ENCODE measurements around the gene VWF. TPM values are rescaled to one million over a fixed set of nuclear protein-coding genes. Genes with fewer than 3 reads are reported as not detected.

VWF gene
- total RNA-seq, 4 donors from 2014 or later, result 163 to 367 (median 253) TPM

- H3K4me1 ChIP-seq, result no peaks in the 10 kb centered on the region
- H3K27ac ChIP-seq (replicated peaks in 1 of 4), result no peak overlapping the region
- 97% methylated on average over 8 of the region's 8 CpGs for WGBS
- no peaks in the 10 kb centered on the region for H3K27me3 ChIP-seq
- H3K36me3 ChIP-seq, result peaks cover 0 to 84% (median 1%) of the 10 kb centered on the region in 4 donors
- no peak for DNase-seq (ENCODE audit: extremely low spot score)
- H3K9me3 ChIP-seq, result no peaks in the 10 kb centered on the region
- no peak overlapping the region for H3K4me3 ChIP-seq
- TF ChIP-seq POLR2AphosphoS5 (IDR thresholded peaks at IDR 0.05), result no peak
- no peak for TF ChIP-seq POLR2A (IDR thresholded peaks at IDR 0.05; ENCODE audit: low read depth)
- TF ChIP-seq CTCF (IDR thresholded peaks at IDR 0.05), result no peak
- no peak for TF ChIP-seq EP300 (IDR thresholded peaks at IDR 0.05)
- intact Hi-C loops (cut with DNase I), result no loop called here
Observed at GRCh38 chr12:6032726-6033125, 91.7 kb downstream of the VWF start.

GRCh38 chr12:6031001-6031400, 93.5 kb downstream of the VWF start:
- H3K27me3 ChIP-seq, result no peaks in the 10 kb centered on the region
- no peak overlapping the region for H3K27ac ChIP-seq (replicated peaks in 1 of 4)
- no peak for TF ChIP-seq CTCF (IDR thresholded peaks at IDR 0.05)
- peak in 1 of 2 donors; percentile 15 for TF ChIP-seq POLR2AphosphoS5 (IDR thresholded peaks at IDR 0.05)
- DNase-seq (ENCODE audit: extremely low spot score), result no peak
- intact Hi-C loops (cut with DNase I), result no loop called here
- H3K4me3 ChIP-seq, result no peak overlapping the region
- peaks cover 0 to 5% (median 2%) of the 10 kb centered on the region in 4 donors for H3K9me3 ChIP-seq
- WGBS, result 76% methylated on average over 8 of the region's 8 CpGs
- peaks cover 0 to 87% (median 1%) of the 10 kb centered on the region in 4 donors for H3K36me3 ChIP-seq
- no peaks in the 10 kb centered on the region for H3K4me1 ChIP-seq

GRCh38 chr12:6030081-6030480, 94.4 kb downstream of the VWF start:
- TF ChIP-seq POLR2A (IDR thresholded peaks at IDR 0.05; ENCODE audit: low read depth), result no peak
- TF ChIP-seq CTCF (IDR thresholded peaks at IDR 0.05), result no peak
- no peak for TF ChIP-seq POLR2AphosphoS5 (IDR thresholded peaks at IDR 0.05)
- TF ChIP-seq EP300 (IDR thresholded peaks at IDR 0.05), result no peak
- intact Hi-C loops (cut with DNase I), result no loop called here
- H3K27ac ChIP-seq (replicated peaks in 1 of 4), result no peak overlapping the region
- peaks cover 0 to 5% (median 2%) of the 10 kb centered on the region in 4 donors for H3K9me3 ChIP-seq
- peaks cover 0 to 82% (median 1%) of the 10 kb centered on the region in 4 donors for H3K36me3 ChIP-seq
- DNase-seq (ENCODE audit: extremely low spot score), result no peak
- WGBS, result 77% methylated on average over 3 of the region's 3 CpGs
- no peak overlapping the region for H3K4me3 ChIP-seq
- no peaks in the 10 kb centered on the region for H3K27me3 ChIP-seq
- no peaks in the 10 kb centered on the region for H3K4me1 ChIP-seq

- WGBS, result 88% methylated on average over 3 of the region's 5 CpGs
Observed at GRCh38 chr12:6029401-6029800, 95.1 kb downstream of the VWF start.

More at GRCh38 chr12:6029401-6029800, 95.1 kb downstream of the VWF start:
- Histone ChIP-seq H3K36me3 (peaks cover 0 to 80% (median 0%) of the 10 kb centered on the region in 4 donors), H3K27ac (replicated peaks in 1 of 4) (no peak overlapping the region), H3K27me3 (no peaks in the 10 kb centered on the region), H3K4me1 (no peaks in the 10 kb centered on the region), H3K9me3 (peaks cover 0 to 5% (median 2%) of the 10 kb centered on the region in 4 donors), H3K4me3 (no peak overlapping the region)
- no peak for DNase-seq (ENCODE audit: extremely low spot score)
- TF ChIP-seq EP300 (IDR thresholded peaks at IDR 0.05) (no peak), POLR2A (IDR thresholded peaks at IDR 0.05; ENCODE audit: low read depth) (no peak), POLR2AphosphoS5 (IDR thresholded peaks at IDR 0.05) (no peak), CTCF (IDR thresholded peaks at IDR 0.05) (no peak)
- intact Hi-C loops (cut with DNase I), result no loop called here
